Iris pigment epithelial cell (primary cell): Measurements from ENCODE around the gene SMARCD1.

ENCODE experiments used
- DNase-seq: peaks from one replicate; pipeline ENCODE4 v3.0.0-alpha.2; 2011; ENCODE audit warnings: low read depth

SMARCD1 gene

GRCh38 chr12:50084775-50085614 is at the start of gene SMARCD1:
SMARCD1 (plus strand) TSS chr12:50085342; CDS start chr12:50085370, 28 bp downstream.
- peak; percentile 87 for DNase-seq

- DNase-seq, result no peak
Observed at GRCh38 chr12:50038336-50038735, 46.8 kb upstream of the SMARCD1 start.

- peak; percentile 76 for DNase-seq
Observed at GRCh38 chr12:50039151-50039835, 45.8 kb upstream of the SMARCD1 start.

GRCh38 chr12:50040657-50041056 is 44.5 kb upstream of the SMARCD1 start:
- DNase-seq, result no peak

- DNase-seq, result no peak
Observed at GRCh38 chr12:50041062-50041860, 43.9 kb upstream of the SMARCD1 start.

- no peak for DNase-seq
Observed at GRCh38 chr12:50041962-50042361, 43.2 kb upstream of the SMARCD1 start.

GRCh38 chr12:50042693-50043092 is 42.4 kb upstream of the SMARCD1 start:
- no peak for DNase-seq

GRCh38 chr12:50043308-50043707 is 41.8 kb upstream of the SMARCD1 start:
- DNase-seq, result no peak

GRCh38 chr12:50043854-50044253 is 41.3 kb upstream of the SMARCD1 start:
- DNase-seq, result no peak

- DNase-seq, result no peak
Observed at GRCh38 chr12:50047693-50048250, 37.4 kb upstream of the SMARCD1 start.

- no peak for DNase-seq
Observed at GRCh38 chr12:50049254-50050118, 35.7 kb upstream of the SMARCD1 start.

- DNase-seq, result no peak
Observed at GRCh38 chr12:50050119-50050385, 35.1 kb upstream of the SMARCD1 start.

GRCh38 chr12:50050410-50051098 is 34.6 kb upstream of the SMARCD1 start:
- peak; percentile 69 for DNase-seq

GRCh38 chr12:50051101-50051806 is 33.9 kb upstream of the SMARCD1 start:
- no peak for DNase-seq

GRCh38 chr12:50052544-50052943 is 32.6 kb upstream of the SMARCD1 start:
- no peak for DNase-seq

GRCh38 chr12:50052964-50053363 is 32.2 kb upstream of the SMARCD1 start:
- DNase-seq, result no peak

GRCh38 chr12:50053583-50053982 is 31.6 kb upstream of the SMARCD1 start:
- no peak for DNase-seq

- DNase-seq, result peak; percentile 52
Observed at GRCh38 chr12:50055831-50056638, 29.1 kb upstream of the SMARCD1 start.

GRCh38 chr12:50056639-50056976 is 28.5 kb upstream of the SMARCD1 start:
- no peak for DNase-seq
